MM.1S (cell line): ENCODE results near the gene DNAJB4.

Experiments
- EZH2 ChIP-seq: fragments of 300-600 bp; sonication (generic); optimal IDR thresholded peaks from 2 replicates; pipeline ENCODE3; 2017; ENCODE audit warnings: low read depth, mild to moderate bottlenecking, antibody characterized with exemption, low read length, mixed read lengths
- EZH2phosphoT487 ChIP-seq: fragments of 300-600 bp; sonication (generic); IDR thresholded peaks from 2 replicates; pipeline ENCODE4 v1.6.1; 2018; ENCODE audit warnings: antibody characterized with exemption, low read length
- TF ChIP-seq, protein P1 (sequence below): fragments of 300-600 bp; sonication (generic); IDR thresholded peaks from 2 replicates; pipeline ENCODE4 v1.5.1; 2016; ENCODE audit warnings: antibody characterized with exemption, low read length, mixed read lengths

DNA sequence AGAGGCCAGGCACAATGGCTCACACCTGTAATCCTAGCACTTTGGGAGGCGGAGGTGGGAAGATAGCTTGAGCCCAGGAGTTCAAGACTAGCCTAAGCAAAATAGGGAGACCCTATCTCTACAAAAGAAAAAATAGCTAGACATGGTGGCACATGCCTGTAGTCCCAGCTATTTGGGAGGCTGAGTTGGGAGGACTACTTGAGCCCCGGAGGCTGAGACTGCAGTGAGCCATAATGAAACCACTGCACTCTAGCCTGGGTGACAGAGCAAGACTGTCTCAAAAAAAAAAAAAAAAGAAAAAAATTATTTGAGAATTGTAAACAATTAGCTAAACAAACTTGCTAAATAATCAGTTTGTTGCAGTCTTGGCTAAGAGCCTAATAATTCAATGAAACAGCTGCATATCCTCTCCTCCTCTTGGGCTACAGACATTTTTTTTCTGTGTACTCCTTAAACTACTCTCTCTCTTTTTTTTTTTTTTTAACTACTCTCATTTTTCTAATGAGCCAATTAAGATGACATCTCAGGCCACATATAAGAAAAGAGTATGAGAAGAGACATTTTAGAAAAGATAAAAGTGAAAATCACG is 10.5 kb upstream of the DNAJB4 start:
- TF ChIP-seq EZH2phosphoT487 (no peak), EZH2 (no peak)
- TF ChIP-seq, protein P1, sequence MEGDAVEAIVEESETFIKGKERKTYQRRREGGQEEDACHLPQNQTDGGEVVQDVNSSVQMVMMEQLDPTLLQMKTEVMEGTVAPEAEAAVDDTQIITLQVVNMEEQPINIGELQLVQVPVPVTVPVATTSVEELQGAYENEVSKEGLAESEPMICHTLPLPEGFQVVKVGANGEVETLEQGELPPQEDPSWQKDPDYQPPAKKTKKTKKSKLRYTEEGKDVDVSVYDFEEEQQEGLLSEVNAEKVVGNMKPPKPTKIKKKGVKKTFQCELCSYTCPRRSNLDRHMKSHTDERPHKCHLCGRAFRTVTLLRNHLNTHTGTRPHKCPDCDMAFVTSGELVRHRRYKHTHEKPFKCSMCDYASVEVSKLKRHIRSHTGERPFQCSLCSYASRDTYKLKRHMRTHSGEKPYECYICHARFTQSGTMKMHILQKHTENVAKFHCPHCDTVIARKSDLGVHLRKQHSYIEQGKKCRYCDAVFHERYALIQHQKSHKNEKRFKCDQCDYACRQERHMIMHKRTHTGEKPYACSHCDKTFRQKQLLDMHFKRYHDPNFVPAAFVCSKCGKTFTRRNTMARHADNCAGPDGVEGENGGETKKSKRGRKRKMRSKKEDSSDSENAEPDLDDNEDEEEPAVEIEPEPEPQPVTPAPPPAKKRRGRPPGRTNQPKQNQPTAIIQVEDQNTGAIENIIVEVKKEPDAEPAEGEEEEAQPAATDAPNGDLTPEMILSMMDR: no peak
